NCI-H2227 (cell line): Measurements from ENCODE around the gene ME2.
A peak's percentile ranks its signal among the peaks of the same experiment; 100 is the strongest.
"Not testable (repeated sequence)": the region's sequence is repeated elsewhere in the genome, so short reads cannot be mapped to it uniquely, and the experiment has no call there.

Experiments used
- DNase-seq: peaks from one replicate; lab custom pipeline; 2025; ENCODE audit not compliant: unreplicated experiment; lab: John Stamatoyannopoulos, UW

Gene ME2

DNA sequence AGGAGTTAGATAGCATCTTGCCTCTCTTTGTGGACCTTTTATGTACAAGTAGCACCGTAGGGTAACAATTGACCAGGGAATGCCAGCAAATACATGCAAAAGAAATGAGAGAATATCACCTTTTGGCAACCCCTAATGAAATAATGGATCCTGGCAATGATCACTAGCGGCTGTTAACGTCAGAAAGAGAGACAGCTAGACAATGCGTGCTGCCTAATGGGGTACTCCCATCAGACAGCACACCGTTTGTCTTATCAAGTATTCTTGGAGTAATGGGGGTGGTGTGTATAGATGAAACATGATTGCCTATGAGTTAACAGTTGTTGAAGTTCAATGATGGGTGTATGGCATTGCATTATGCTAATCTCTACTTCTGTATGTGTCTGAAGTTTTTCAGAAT, 90.5 kb downstream of the ME2 start:
- no peak for DNase-seq

DNA sequence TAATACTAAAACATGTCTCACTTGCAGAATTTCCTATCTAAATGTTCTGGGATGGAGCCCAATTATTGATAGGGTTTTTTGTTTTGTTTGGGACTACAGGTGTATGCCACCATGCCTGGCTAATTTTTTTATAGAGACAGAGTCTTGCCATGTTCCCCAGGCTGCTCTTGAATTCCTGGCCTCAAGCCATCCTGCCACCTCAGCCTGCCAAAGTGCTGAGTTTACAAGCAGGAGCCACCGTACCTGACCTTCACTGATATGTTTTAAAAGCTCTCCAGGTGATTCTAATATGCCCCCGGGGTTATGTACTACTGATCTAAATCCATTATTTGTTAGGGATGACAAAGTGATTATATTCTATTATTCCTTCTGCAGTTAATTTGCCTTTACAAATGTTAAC, 91.1 kb downstream of the ME2 start:
- DNase-seq = no peak

DNA sequence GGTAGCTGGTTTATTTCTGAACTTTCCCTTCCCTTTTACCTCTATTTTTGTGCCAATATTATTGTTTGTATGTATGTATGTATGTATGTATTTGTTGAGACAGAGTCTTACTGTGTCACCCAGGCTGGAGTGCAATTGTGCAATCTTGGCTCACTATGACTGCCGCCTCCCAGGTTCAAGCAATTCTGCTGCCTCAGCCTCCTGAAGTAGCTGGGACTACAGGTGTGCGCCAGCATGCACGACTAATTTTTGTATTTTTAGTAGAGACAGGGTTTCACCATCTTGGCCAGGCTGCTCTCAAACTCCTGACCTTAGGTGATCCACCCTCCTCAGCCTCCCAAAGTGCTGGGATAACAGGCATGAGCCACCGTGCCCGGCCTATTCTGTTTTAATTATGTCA, 93.5 kb downstream of the ME2 start:
- DNase-seq = not testable (repeated sequence)

DNA sequence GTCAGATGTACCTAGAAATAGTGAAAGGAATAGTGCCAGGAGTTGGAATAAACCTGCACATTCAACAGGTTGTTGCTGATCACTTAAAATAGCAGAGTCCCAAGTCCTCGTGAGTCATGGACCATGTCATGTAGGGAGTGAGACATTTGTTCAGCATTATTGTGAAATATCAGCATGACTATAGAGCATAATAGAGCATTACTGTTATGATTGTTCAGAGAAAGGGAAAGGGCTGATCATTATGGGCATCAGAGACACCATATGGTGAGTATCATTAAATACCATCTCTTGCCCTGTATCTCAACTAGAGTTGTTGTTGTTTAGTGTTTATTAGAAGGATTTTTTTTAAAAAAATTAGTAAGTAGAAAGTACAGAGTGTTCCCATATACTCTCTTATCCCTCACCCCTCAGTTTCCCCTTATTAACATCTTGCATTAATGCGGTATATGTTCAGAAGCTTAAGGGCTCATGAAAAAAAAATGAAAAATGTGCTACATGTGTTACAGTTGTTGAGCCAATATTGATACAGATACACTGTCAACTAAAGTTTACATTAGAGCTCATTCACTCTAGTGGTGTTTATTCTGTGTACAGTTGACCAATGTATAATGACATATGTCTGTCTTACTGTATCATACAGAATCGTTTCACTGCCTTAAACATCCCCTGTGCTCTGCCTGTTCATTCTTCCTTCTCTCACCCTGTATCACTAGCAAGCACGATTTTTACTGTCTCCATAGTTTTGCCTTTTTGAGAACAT, 94.6 kb downstream of the ME2 start:
- no peak for DNase-seq

DNA sequence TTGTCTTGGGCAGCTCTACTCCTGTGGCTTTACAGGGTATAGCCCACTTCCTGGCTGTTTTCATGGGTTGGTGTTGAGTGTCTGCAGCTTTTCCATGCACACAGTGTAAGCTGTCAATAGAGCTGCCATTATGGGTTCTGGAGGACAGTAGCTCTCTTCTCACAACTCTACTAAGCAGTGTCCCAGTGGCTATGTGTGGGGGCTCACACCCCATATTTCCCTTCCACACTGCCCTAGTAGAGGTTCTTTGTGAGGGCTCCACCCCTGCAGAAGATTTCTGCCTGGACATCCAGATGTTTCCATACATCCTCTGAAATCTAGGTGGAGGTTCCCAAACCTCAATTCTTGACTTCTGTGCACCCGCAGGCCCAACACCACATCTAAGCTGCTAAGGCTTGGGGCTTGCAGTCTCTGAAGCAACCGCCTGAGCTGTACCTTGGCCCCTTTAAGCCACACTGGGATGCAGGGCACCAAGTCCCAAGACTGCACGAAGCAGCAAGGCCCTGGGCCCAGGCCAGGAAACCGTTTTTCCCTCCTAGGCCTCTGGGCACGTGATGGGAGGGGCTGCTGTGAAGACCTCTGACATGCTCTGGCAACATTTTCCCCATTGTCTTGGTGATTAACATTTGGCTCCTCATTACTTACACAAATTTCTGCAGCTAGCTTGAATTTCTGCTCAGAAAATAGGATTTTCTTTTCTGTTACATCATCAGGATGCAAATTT, 98.3 kb downstream of the ME2 start:
- DNase-seq = no peak

DNA sequence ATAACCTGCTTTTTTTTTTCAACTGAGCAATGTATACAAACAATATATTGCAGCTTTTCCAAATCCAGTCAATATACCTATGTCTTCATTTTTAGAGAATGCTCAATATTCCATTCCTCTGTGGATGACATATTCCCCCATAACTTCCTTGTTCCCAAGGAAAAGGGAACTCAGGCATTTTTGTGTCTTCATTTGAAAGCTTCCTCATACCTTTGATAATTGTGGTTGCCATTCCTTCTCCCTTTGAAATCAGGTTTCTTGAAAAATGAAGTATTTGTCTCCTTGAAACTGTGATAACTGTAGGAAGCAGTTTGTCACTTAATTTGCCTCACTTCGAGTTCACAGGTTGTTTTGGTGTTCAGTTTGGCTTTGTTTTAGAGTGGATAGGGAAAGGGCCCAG, 102.5 kb downstream of the ME2 start:
- no peak for DNase-seq

DNA sequence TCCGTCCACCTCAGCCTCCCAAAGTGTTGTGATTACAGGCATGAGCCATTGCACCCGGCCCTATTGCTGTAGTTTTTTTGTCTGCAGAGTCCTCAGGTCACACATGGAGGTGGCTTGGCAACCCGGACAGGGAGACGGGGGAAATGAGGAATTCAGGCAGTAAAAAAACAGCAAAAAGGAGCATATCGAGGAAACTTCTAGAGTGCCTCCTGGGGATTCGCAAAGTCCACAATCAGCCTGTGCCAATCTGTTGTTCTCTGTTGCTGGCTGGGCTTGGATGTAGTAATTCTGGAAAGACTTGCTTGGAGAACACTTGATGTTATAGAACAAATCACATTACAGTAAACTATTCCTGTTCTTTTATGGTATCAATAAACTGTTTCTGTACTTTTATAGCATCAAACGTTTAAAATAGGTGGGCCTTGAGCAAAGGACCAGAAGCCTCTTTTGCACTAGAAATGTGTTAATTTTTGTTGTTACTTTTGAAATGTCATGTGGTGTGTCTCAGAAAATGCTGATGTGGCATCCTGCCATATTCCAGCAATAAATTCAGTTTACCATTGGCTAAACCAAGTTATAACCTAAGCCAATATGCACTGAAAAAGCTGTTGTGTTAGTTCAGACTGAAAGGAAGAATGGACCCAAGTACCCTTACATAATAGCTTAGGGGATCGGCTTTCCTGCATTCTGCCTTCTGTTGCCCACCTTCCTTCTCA, 103.3 kb downstream of the ME2 start:
- no peak for DNase-seq

DNA sequence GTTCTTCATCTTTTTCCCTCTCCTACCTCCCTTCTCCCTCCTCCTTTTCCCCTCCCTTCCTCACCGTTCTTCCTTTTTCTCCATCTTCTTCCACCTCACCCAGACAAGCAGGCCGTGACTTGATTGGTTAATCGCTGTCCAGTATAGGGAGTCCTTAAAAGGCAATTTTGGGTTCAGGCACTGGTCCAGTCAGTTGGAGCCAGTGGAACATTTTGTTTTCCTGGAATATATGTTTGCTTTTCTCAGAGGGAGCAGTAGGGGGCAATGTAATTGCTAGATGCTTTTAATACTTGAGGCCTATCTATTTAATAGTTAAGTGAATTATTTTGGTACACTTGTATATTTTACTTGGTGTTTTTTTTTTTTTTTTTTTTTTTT, 103.9 kb downstream of the ME2 start:
- no peak for DNase-seq

DNA sequence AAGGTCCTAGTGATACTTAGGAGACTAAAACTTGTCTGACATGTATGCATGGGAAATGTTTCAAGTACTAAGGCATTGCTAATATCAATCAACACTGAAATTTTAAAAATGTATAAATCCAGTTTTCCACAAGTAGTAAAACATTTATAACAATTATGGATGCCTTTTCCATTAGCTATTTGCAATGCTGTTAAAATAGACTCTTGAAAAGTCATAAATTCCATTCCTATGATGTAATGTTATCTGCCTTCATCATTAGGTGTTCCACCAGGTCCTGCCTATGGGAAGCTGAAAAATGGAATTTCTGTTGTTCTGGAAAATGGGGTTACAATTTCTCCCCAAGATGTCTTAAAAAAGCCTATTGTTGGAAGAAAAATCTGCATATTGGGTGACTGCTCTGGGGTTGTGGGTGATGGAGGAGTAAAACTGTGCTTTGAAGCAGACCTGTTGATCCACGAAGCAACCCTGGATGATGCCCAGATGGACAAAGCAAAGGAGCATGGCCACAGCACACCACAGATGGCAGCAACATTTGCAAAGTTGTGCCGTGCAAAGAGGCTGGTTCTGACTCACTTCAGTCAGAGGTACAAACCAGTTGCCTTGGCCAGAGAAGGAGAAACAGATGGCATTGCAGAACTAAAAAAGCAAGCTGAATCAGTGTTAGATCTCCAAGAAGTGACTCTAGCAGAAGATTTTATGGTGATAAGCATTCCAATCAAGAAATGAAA, 107.6 kb downstream of the ME2 start:
- DNase-seq = no peak

DNA sequence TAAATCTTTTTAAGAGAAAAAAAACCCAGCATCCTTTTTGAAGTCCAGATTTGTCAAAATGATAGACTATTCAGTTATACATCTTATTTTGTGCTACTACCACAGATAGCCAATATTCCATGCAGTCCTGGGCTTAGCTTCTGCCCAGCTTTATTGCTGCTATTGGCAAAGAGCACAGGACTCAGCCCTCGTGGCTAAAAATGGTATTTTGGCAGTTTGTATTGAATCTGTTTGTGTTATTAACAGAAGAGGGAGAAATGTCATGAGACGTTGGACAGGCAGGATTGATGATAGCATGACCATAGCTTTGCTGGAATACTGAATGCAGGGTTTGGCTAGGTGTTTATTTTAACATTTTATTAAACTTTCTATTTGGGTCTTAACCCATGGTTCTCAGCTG, 108.3 kb downstream of the ME2 start:
- DNase-seq = no peak

DNA sequence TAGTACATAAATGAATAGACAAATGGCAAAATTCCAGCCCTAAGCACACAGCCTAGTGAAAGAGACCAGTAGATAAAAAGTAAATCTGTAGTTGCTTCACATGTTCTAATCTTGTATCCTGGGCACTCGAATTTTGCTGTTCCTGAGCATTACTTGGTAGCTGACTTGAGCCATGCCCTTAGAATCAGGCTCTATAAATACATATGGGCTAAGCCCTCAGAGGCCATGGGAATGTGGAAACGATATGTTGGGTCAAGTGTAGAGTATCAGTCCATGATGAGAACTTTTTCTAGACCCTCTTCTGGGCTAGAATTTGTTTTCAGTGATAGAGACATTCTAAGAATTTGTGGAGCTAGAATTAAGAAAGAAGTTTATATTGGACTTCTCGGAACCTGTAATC, 110.8 kb downstream of the ME2 start:
- DNase-seq = no peak

DNA sequence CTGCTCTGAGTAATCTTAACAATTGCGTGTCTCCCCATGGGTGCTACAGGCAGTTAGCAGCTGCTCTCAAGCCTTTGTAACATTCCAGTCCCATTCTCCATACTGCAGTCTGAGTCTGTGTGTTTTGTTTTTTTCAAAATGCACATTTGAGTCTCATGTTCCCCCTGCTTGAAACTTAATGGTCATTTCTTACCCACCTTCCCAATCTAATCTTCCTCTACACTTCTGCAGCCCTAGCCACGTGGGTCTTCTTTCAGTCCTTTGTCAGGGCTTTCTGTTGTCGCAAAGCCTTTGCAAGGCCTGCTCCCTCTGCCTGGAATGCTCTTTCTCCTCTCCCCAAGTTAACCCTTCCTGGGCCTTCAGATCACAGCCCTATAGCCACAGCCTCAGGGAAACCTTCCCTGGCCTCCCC, 113.4 kb downstream of the ME2 start:
- peak; percentile 46 for DNase-seq

DNA sequence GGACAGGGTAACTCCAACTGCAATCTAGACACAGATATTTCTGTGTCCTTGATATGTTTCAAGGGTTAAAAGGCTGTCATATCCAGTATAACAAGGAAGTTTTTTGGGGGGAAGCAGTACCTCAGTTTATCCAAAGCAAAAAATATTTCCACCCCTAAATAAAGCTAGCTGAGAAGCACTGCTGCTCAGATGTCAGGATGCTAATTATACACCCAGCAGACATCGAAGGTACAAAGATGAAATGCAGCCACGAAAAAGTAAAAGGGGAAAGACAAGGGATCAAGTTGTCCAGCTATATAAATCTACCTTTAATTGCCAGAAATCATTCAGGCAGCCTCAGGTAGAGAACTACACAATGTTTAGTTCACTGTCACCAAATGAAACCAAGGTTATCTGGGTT, 115.1 kb downstream of the ME2 start:
- DNase-seq = no peak

DNA sequence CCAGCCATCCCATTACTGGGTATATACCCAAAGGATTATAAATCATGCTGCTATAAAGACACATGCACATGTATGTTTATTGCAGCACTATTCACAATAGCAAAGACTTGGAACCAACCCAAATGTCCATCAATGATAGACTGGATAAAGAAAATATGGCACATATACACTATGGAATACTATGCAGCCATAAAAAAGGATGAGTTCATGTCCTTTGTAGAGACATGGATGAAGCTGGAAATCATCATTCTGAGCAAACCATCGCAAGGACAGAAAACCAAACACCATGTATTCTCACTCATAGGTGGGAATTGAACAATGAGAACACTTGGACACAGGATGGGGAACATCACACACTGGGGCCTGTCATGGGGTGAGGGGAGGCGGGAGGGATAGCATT, 124.3 kb downstream of the ME2 start:
- DNase-seq = not testable (repeated sequence)
